NCI-H1694 (cell line): ENCODE measurements around the gene OR10H5.
"Not testable (repeated sequence)": the region's sequence is repeated elsewhere in the genome, so short reads cannot be mapped to it uniquely, and the experiment has no call there.

Source experiments
- DNase-seq: peaks from one replicate; lab custom pipeline; 2025; lab: John Stamatoyannopoulos, UW

OR10H5 gene, protein sequence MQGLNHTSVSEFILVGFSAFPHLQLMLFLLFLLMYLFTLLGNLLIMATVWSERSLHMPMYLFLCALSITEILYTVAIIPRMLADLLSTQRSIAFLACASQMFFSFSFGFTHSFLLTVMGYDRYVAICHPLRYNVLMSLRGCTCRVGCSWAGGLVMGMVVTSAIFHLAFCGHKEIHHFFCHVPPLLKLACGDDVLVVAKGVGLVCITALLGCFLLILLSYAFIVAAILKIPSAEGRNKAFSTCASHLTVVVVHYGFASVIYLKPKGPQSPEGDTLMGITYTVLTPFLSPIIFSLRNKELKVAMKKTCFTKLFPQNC

DNA sequence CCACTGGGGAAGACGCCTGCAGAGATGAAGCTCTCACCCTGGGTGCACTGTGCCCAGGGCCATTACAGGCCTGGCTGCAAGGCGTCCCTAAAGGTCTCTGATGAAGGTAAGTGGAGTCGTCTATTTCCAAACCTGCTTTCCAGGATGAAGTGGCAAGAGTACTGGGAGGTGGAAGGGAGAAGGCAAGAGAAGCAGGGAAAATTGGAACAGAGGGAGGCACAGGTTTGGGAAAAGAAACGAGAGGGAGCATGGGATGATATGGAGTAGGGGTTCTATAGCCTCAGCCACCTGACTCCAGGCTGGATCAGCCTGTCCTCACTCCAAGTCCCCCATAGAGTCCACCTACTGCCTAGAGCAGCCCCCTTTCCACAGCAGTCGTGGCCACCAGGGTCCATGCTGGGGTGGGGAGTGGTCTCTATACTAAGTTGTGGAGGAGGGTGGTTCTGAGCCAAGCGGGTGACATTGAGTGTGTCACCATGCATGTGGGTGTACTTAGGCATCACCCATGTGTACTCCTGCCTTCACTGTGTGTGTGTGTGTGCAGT is at the start of gene OR10H5:
Gene OR10H5 (plus strand): TSS at position 51 of the 545 bp plus-strand sequence. CDS start 6,388 bp downstream, outside the sequence.
- DNase-seq = no peak

DNA sequence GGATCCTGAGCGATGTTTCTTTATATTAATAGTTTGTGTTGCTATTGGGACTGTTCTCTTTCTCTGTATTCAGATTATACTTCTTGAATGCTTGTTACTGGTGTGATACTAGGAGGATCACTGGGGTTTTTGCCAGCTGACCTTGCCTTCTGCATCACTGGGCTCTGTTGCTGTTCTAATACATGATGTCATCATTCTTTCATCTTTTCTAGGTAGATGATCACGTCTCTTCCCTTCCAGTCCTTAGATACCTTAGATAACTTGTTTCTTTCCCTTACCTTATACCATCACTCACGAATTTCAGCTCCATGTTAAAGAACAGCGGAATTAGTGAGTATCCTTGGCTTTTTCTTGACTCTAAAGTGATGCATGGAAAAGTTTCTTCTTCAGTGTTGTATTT is 49.7 kb upstream of the OR10H5 start, which contains the start of gene OR10H3:
Gene OR10H3 (plus strand): TSS at position 264 of the 400 bp plus-strand sequence. CDS start 3,408 bp downstream, outside the sequence.
- no peak for DNase-seq

DNA sequence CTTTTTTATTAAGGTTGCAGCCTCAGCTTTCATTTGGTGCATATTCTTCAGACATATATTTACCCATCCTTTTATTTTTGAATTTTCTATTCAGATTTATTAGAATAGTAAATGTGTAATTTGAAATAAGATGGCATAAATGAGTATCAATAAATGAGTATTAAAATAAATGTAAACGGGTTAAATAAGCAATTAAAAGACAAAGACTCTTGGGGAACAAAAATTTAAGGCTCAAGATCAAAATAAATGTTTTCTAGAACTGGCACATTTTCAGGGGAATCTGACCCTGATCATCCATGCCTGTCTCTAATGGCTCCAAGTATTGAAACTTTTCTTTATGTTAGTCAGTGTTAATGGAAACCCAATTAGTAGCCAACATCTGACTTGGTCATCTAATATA is 46.7 kb upstream of the OR10H5 start:
- no peak for DNase-seq

DNA sequence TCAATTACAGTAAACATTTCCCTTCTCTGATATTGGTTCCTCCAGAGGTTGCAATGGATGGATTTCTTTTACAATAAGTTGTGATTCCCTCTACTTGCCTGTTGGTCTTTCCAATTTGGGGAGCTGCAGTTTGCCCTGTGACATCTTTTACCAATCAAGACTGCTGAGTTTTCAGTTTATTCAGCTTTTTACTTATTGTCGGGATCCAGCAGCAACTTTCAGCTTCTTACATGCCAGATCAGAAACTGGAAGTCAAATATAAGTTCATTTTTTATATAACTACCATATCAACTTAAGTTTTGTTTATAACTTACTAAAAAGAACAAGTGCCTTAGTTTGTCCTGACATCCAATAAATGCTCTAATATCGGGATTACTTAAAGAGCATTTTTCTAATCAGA is 39.2 kb upstream of the OR10H5 start:
- DNase-seq = no peak

DNA sequence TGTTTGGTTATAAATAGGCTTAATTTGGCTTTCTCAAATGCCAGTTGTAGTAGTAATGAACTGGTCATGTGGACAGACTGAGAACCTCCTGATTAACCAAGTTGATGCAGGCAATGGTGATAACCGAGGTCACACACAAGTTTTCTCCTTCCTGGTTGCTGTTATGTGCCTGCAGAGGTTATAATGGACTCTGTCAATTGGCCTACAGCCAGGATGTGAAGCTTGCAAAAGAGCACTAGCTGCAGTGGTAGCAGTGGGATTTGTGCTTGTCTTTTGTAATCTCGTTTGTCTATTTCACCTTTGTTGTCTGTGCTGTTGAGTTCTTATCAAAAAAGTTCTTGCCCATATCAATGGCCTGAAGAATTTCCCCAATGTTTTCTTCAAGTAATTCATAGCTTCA is 29.1 kb upstream of the OR10H5 start:
- DNase-seq = no peak

DNA sequence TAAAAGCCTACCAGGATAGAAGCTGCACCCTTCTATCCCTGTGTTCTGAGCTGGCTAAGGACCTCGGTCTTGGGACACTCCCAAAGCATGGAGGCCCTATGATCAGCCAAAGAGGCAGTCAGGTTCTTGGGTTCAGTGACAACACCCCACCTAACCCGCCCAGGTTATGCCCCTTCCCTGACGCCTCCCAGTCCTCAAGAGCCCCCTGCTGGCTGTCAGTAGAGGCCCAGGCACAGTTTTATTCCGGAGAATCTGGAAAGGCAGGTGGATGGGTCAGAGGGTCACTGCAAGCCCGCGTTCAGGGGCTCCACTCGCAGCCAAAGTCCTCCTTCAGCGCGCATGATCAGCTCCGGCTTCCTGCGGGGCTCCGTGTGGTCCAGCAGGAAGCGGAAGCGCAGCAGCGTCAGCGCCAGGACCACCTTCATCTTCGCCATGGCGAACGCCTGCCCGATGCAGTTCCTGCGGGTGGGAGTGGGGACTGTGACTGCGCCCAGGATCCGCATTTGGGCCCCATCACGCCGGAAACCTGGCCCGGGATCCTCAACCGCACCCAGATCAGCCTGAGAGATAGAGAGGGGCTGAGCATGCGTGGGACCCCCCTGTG is 27.4 kb upstream of the OR10H5 start:
- no peak for DNase-seq

DNA sequence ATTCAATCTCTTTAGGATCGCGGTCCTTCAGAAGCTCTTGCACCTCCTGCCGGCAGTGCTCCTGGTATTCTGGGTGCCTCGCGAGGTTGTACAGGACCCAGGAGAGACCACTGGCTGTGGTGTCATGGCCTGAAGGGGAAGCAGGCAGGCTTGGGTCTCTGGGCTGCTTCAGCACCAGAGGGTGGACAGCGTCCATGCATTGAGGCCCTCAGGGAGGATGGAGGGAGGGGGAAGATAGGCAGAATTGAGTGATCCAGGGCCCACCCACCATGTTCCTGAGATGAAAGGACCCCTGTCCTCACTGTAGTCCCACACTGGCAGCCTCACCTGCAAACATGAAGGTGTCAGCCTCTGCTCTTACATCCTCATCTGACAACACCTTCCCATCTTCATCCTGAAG is 17.9 kb upstream of the OR10H5 start:
- no peak for DNase-seq

DNA sequence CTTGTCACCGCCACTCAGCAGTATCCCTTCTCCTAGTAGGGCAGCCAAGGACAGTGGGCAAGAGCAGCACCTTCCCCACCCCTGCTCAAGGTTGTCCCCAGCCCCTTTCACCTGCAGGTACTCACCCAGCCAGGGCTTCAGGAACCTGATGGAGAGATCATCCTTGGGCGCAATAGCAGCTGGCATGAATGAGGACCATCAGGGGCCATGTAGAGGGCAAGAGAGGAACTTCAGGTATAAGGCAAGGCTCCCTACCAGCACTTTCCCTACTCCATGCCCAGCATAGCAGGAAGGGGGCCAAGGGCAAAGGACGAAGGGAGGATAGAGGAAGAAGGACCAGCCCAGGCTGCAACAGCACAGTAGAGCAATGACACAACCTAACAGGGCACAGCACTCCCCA is 13.3 kb upstream of the OR10H5 start:
- not testable (repeated sequence) for DNase-seq

DNA sequence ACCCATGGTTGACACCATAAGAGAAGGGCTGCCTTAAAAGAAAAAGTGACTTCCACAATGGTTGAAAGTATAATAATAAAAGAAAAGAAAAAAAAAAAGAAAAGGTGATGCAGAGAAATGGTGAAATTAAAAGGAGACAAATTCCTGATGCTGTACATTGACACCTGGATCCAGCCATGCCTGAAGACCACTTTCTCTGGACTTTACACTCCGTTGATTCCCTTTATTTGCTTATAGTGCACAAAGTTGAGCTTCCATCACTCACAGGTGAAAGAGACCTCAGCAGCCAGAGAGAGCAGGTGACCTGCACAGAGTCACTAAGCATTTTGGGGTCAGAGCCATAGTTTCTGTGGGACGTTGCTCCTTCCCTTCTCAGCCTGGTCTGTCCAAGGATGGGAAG is 12.2 kb upstream of the OR10H5 start:
- DNase-seq = no peak

DNA sequence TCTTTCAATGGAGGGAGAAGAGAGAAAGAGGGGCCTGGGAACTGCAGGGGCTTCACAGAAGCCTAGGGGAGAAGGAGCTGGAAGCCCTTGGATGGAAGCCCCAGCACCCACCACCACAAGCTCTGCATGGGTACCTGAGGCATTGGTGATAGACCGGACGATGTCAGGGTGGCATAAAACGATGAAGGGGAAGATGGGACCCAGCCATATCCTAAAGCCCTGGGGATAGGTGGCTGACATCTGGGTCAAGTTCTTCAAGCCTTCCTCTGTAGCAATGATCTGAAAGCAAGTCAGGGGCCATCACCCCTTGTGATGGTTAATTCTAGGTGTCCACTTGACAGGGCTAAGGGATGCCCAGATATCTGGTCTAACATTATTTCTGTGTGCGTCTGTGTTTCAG is 11.2 kb upstream of the OR10H5 start:
- DNase-seq = no peak

DNA sequence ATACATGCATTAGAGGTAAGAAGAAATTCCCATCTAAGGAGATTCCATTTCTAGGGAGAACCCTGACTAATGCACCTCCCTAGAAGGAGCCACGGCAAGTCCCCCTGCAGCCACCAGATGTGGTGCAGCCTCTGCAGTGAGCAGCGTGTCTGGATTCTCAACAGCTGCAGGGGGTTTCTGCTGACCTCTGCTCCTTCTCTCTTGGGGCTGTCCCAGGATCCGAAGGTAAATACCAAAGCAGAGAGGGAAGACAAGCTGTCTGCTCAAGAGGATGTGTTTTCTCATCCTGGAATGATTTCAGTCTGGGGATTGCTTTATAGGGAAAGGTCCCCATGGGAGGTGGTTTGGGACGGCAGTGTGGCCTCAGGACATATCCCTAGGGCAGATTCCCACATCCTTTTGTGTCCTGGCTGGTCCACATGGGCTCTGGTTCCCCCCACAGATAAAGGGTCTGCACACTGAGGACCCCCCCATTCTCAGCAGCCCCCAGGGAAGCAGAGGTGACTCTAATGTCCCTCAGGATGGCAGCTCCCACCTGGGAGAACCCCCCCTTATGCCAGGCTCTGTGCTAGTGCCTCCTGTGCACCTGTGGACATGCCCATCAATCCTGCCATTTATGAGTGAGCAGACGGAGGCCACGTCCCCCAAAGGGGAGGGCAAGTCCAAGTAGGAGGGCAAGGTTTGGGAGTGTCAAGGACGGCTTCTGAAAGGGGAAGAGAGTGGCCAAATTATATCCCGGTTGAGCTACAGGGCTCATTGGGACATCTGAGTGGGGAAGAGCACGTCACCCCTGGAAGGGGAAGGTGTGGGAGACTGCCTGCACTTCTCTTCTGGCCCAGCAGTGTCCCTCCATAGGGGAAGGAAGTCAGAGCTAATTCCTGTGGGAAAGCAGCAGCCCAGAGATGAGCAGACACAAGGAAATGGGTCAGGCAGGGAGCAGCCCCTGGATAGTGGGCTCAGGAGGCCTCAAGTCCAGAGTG is 10.2 kb upstream of the OR10H5 start:
- DNase-seq = no peak

DNA sequence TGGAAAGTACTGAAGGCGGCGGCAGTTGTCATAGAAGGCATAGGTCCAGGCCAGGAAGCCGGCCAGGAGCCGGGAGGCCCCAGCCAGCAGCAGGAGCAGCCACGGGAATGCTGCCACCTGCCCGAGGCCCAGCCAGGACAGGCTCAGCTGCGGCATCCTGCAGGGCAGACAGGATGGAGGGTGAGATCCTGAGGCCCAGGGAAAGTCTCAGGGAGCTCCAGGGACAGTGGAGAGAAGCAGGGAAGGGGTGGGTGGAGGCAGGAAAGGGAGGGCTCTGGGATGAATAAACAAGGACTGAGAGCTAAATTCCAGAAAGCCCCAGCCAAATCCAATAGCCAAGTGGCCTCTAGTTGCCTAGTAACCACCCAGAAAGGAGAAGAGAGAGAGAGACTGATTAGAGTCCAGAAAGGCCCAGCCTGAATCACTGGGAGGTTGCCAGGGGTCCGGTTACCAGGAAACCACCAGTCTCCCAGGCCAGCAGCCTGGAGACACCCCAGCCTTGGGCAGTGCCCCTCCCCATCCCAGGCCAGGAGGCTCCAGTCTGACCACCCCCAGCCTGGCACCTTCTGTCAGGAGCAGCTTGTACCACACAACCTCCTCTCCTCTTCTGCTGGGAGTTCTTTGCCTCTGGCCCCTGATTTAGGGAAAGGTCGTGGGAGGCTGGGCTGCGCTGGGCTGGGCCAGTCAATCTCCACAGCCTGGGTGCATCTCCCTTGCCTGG is 7.5 kb upstream of the OR10H5 start:
- no peak for DNase-seq

DNA sequence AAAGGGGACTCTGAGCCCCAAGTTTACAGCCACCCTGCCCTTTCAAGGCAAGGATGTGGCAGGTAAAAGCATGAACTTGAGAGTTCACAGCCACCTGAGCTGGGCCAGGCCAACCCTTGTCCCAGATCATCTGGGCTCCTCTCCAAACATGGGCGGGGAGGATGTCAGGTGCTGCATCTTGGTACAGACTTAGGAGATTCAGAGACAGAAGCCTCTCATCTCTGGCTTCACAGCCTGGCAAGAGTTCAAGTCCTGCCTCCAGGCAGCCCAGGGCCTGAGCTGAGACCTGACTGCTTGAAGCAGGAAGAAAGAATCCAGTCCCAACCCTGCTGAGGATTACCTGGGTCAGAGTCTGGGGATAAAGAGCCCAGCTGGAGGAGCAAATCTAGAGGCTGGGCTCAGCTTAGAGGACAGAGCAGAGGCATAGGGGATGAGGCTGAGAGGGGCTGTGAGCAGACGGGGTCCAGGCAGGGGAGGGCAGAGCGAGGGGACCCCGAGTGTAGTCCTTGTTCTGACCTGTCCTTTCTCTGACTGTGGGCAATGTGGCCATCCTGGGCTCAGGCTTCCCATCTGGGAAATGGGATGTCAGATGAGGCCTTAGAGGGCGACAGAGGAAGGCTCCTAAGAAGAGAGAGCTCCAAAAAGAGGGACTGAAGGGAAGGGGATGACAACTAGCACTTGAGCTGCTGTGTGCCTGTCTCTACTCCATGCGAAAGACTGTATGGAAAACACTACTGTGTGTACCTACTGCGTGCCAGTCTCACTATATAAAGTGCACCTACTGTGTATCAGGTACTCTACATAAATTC is 6.6 kb upstream of the OR10H5 start:
- DNase-seq = no peak

DNA sequence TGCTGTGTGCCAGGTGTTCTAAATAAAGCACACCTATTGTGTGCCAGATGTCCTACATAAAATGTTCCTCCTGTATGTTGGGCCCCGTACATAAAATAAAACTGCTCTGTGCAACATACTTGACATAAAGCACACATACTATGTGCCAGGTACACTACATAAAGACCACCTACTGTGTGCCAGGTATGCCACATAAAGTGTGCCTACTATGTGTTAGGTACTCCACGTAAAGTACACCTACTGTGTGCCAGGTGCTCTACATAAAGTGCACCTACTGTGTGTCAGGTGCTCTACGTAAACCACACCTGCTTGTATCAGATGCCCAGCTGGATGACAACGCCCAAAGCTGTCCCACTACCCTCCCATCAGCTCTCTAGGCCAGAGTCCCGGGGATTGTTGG is 5.8 kb upstream of the OR10H5 start:
- DNase-seq = no peak

DNA sequence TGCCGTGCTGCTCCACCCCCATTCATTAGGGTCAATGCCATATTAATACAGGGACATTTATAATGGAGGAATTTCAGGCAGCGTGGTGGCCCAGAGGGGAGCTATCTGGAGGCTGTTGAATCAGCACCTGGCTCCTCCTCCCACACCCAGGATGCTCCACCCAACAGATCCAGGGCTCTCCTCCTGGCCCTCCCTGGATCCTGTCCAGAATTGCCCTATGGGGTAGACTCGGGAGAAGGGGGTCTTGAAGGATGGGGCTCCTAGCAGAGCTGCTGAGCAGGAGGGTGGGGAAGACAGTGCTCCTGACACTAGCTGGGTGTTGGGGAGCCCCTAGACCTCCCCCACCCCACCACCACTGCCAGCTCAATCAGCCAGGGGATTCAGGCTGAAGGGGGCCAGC is 5.2 kb upstream of the OR10H5 start:
- no peak for DNase-seq

DNA sequence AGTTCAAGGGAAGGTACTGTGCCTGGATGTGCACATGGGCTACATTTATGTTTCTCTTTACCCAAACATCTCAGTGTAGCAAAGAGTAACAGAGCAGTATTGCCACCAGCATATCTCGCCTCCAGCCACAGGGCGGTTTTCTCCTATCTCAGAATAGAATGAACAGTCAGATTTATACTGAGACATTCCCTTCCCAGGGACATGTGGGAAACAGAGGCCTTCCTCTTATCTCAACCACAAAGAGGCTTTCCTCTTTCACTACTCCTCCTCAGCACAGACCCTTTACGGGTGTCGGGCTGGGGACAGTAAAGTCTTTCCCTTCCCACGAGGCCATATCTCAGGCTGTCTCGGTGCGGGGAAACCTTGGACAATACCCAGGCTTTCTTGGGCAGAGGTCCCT is 4.6 kb upstream of the OR10H5 start:
- not testable (repeated sequence) for DNase-seq

DNA sequence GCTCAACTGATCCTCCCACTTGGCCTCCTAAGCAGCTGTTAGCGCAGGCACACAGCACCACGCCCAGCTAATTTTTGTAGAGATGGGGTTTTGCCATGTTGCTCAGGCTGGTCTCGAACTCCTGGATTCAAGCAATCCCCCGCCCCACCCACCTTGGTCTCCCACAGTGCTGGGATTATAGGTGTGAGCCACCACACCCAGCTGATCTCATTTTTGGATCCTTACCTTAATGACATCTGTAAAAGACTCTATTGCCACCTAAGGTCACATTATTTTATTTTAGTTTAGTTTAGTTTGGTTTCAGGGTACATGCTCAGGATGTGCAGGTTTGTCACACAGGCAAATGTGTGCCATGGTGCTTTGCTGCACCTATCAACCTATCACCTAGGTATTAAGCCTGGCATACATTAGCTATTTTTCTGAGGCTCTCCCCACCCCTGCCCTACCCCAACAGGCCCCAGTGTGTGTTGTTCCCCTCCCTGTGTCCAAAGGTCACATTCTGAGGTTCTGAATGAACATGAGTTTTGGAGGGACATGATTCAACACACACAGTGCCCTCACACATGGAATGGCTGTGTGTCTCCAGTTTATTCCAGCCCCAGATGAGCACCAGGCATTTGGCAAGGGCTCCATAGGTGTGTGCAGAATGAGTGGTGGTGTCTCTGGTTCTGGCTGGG is 1.3 kb downstream of the OR10H5 start:
- no peak for DNase-seq

DNA sequence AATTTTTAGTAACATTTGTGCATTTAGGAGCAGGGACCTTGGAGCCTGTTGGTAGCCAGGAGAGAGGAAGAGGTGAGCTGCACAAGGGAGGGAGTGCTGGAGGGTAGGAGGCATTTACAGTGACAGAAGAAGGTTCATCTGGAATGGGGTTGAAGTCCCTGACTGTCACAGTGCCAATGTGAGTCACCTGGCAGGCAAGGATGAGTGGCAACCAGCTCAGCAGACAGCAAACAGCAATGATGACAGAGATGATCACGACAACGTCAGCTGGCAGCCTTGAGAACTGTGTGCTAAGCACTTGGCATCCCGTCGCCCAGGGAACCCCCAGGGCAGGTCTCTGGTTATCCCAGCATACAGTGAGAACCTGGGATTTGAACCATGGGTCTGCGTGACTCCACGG is 2.6 kb downstream of the OR10H5 start:
- DNase-seq = no peak

DNA sequence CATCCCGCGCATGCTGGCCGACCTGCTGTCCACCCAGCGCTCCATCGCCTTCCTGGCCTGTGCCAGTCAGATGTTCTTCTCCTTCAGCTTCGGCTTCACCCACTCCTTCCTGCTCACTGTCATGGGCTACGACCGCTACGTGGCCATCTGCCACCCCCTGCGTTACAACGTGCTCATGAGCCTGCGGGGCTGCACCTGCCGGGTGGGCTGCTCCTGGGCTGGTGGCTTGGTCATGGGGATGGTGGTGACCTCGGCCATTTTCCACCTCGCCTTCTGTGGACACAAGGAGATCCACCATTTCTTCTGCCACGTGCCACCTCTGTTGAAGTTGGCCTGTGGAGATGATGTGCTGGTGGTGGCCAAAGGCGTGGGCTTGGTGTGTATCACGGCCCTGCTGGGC is 6.8 kb downstream of the OR10H5 start:
- not testable (repeated sequence) for DNase-seq

DNA sequence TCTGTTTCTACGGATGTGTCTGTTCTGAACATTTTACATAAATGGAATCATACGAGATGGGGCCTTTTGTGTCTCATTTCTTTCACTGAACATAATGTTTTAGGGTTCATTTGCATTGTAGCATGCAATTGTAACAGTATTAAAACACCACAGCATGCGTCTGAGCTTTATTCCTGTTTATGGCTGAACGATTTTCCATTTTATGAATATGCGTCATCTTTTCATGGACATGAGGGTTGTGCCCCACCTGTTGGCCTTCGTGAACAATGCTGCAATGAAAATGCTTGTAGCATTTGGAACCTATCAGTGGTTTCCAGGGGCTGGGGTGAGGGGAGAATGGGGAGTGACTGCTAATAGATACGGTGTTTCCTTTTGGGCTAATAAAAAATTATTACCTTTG is 22.9 kb downstream of the OR10H5 start:
- no peak for DNase-seq
